ENCODE measurements around the gene SERPINF2.
"Not testable (repeated sequence)": the region's sequence is repeated elsewhere in the genome, so short reads cannot be mapped to it uniquely, and the experiment has no call there.

SERPINF2 gene

GRCh38 chr17:1753767-1754429 is 11.2 kb downstream of the SERPINF2 start:
- DNase-seq: no peak
- intact Hi-C loops (cut with DNase I): no loop called here

- no peak for DNase-seq
- intact Hi-C loops (cut with DNase I): no loop called here
Observed at GRCh38 chr17:1754430-1755112, 11.9 kb downstream of the SERPINF2 start.

DNA sequence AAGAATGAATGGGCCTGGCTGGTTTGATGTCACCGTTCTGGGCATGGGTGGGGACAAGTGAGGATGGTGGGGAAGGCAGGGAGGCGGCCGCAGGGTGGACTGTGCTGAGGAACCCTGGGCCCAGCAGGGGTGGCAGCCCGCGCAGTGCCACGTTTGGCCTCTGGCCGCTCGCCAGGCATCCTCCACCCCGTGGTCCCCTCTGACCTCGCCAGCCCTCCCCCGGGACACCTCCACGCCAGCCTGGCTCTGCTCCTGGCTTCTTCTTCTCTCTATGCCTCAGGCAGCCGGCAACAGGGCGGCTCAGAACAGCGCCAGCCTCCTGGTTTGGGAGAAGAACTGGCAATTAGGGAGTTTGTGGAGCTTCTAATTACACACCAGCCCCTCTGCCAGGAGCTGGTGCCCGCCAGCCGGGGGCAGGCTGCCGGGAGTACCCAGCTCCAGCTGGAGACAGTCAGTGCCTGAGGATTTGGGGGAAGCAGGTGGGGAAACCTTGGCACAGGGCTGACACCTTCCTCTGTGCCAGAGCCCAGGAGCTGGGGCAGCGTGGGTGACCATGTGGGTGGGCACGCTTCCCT is 12.7 kb downstream of the SERPINF2 start:
- intact Hi-C loops (cut with DNase I): no loop called here

GRCh38 chr17:1755827-1756262 is 13.2 kb downstream of the SERPINF2 start:
- no peak for DNase-seq
- intact Hi-C loops (cut with DNase I): no loop called here

More for the DNA sequence above, 12.7 kb downstream of the SERPINF2 start:
- DNase-seq: peak in 6 of 10 donors; percentile 36 to 91 (median 72)

- DNase-seq: no peak
- intact Hi-C loops (cut with DNase I): no loop called here
Observed at GRCh38 chr17:1758807-1759206, 16.1 kb downstream of the SERPINF2 start.

DNA sequence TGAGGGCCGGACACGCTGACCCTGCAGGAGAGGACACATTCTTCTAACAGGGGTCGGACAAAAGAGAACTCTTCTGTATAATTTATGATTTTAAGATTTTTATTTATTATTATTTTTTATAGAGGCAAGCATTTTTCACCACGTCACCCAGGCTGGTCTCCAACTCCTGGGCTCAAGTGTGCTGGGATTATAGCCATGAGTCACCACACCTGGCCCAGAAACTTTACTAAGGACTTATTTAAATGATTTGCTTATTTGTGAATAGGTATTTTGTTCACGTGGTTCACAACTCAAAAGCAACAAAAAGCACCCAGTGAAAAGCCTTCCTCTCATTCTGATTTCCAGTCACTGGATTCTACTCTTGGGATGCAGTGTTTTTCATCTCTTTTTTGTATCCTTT is 16.9 kb downstream of the SERPINF2 start:
- intact Hi-C loops (cut with DNase I): no loop called here
- DNase-seq: no peak

GRCh38 chr17:1762233-1762900 is 19.7 kb downstream of the SERPINF2 start:
- peak in 1 of 10 donors; percentile 87 for DNase-seq
- intact Hi-C loops (cut with DNase I): no loop called here

DNA sequence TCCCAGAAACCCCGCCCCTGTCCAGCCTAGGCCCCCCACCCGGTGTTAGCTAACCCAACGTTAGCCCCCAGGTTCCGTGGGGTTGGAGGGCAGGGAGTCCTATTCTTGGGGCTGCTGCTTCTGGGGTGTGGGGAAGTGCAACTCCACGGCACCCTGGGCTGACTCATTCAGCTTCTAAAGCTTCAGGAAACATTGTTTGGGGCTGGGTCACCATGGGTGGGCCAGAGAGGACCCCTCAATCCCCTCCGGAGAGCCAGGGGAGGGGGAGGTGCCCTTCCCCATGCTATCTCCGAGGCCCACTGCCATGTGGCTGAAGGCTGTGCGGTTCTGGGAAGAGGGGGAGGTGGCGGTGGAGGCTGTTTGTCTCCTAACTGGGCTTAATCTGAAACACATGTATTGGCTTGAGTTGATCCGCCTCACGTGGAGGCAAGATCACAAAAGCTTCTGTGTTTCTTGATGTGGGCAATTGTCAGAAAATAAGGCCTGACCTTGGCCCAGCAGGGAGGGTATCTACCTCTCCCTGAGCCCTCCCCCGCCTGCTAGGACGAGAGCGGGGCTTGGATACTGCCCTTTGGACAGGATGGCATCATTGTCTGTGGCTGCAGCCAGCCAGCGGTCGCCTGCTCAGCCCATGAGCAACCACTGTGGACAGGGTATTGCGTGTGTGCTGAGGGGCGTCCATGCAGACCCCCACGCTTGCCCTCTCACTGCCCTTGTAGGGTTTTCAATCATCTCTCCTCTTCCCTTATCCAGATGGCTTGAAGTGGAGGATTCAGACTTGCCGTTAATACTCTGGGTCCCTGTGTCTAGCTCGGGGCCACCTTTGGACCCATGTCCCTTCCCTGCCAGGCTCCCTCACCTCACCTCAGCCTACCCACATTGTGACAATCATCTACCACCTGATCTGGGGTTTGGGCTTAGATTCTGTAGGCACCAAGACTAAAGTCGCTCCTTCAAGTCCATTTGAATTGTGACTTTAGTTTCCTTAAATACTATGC is 20.5 kb downstream of the SERPINF2 start:
- DNase-seq: no peak

DNA sequence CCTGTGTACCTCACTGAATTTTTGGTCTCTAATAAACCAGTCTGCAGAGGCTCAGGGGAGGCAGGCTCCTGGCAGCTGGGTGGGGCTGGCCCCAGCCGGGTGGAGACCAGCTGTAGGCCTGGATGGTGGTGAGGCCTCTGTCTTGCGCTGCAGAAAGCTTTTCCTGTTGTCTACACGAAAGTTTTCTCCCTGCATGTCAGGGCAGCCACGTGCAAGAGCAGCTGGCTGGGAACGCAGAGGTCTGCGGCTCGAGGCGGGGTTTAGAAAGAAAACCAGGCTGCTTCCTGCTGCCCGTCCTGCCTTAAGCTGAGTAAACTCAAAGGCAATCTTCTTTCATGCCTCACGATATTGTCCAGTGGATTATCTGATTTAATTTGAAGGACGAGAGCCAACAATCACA is 21.6 kb downstream of the SERPINF2 start:
- intact Hi-C loops (cut with DNase I): no loop called here
- DNase-seq: peak in 2 of 10 donors; percentile 22 to 75

More for the DNA sequence above, 20.5 kb downstream of the SERPINF2 start:
- intact Hi-C loops (cut with DNase I): no loop called here

- DNase-seq; intact Hi-C loops (cut with DNase I): not testable (repeated sequence)
Observed at GRCh38 chr17:1764705-1765104, 22.0 kb downstream of the SERPINF2 start.

DNA sequence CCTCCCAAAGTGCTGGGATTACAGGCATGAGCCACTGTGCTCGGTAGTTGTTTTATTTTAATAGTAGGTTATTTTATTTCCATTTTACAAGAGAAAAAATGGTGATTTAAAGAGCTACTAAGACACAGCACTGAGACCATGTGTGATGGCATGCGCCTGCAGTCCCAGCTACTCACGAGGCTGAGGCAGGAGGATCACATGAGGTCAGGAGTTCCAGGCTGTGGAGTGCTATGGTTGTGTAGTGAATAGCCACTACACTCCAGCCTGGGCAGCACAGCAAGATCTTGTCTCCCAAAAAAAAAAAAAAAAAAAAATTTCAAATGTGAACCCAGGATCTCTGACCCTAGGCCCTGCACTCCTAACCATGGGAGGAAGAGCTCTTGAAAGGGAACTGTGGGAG is 22.9 kb downstream of the SERPINF2 start:
- intact Hi-C loops (cut with DNase I): no loop called here
- DNase-seq: no peak

DNA sequence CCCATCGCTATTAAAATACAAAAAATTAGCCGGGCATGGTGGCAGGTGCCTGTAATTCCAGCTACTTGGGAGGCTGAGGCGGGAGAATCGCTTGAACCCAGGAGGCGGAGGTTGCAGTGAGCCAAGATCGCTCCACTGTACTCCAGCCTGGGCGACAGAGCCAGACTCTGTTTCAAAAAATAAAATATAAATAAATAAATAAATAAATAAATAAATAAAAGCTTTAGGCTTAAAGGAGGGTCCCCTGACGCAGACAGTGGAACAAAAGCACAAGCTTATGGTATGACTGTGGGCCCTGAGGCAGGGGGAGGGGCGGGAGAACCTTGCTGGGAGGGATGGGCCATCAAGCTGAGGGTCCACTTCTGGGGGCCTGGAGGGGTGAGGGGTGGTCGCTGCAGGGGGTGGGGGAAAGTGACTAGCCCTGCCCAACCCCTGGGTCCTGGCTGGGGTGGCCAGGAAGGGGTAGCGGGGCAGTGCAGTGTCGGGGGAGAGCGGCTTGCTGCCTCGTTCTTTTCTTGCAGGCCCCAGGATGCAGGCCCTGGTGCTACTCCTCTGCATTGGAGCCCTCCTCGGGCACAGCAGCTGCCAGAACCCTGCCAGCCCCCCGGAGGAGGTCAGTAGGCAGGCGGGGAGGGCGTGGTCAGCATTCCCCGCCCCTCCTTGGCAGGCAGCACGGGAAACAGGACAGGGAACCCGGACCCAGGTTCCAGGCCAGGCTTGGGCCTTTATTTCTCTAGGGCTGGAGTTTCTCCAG is 23.9 kb downstream of the SERPINF2 start:
- intact Hi-C loops (cut with DNase I): no loop called here
- DNase-seq: no peak

GRCh38 chr17:1767358-1767757 is 24.7 kb downstream of the SERPINF2 start:
- DNase-seq: no peak
- intact Hi-C loops (cut with DNase I): no loop called here

- no peak for DNase-seq
- intact Hi-C loops (cut with DNase I): no loop called here
Observed at GRCh38 chr17:1769822-1770477, 27.3 kb downstream of the SERPINF2 start.

DNA sequence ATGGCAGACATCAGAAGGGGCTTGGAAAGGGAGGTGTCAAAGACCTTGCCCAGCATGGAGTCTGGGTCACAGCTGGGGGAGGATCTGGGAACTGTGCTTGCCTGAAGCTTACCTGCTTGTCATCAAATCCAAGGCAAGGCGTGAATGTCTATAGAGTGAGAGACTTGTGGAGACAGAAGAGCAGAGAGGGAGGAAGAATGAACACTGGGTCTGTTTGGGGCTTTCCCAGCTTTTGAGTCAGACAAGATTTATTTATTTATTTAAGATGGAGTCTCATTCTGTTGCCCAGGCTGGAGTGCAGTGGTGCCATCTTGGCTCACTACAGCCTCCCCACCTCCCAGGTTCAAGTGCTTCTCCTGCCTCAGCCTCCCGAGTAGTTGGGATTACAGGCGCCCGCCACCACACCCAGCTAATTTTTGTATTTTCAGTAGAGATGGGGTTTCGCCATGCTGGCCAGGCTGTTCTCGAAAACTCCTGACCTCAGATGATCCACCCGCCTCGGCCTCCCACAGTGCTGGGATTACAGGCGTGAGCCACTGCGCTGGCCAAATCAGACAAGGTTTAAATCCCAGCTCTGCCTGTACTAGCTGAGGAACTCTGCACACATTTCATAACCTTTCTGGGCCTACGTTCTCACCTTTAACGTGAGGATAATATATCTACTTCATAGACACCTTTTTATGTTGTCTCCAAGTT is 30.5 kb downstream of the SERPINF2 start:
- DNase-seq; intact Hi-C loops (cut with DNase I): not testable (repeated sequence)

DNA sequence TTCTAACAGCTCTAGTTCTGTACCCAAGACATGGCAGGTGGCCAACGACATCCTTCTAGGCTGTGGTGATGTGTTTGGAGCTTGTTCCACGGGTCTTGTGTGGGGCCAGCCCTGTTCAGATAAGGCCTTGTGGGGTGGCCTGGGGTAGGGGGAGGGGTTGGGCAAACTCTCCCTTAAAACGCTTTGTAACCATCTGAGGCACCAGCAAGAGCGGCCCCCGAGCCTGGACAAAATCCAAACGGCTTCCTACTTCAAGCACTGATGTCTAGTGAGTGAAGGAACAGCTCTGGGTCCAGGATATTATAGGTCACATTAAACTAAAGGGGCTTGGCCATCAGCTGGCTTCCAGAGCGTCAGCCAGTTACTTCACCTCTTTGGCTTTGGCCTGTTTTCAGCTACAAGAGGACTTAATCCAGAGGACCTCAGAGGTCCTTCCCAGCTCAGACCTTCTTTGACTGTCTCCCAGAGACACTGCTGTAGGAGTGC is 31.1 kb downstream of the SERPINF2 start:
- intact Hi-C loops (cut with DNase I): no loop called here
- no peak for DNase-seq

- intact Hi-C loops (cut with DNase I): no loop called here
Observed at GRCh38 chr17:1774390-1775176, 31.9 kb downstream of the SERPINF2 start.

More at GRCh38 chr17:1774390-1775176, 31.9 kb downstream of the SERPINF2 start:
- no peak for DNase-seq
